ENCODE data around the gene WSB1.

Gene WSB1

GRCh38 chr17:27340575-27340974, 46.7 kb downstream of the WSB1 start:
- TF ChIP-seq CREB5 (CRISPR knock-in tag; IDR thresholded peaks at IDR 0.05; ENCODE audit: low read depth) (no peak), BACH2 (CRISPR knock-in tag; IDR thresholded peaks at IDR 0.05; ENCODE audit: borderline replicate concordance) (no peak), ZFP30 (CRISPR knock-in tag; IDR thresholded peaks at IDR 0.05) (no peak), ESRRG (CRISPR knock-in tag; IDR thresholded peaks at IDR 0.05) (no peak), TOX (CRISPR knock-in tag; IDR thresholded peaks at IDR 0.05; ENCODE audit: borderline replicate concordance) (no peak), ZNF8 (CRISPR knock-in tag; IDR thresholded peaks at IDR 0.05) (no peak)
- ATAC-seq = no peak

- ATAC-seq = no peak
- TF ChIP-seq CREB5 (CRISPR knock-in tag; IDR thresholded peaks at IDR 0.05; ENCODE audit: low read depth) = no peak
- no peak for TF ChIP-seq ZNF565 (CRISPR knock-in tag; conservative IDR thresholded peaks at IDR 0.05; ENCODE audit: low read depth)
- TF ChIP-seq TOX (CRISPR knock-in tag; IDR thresholded peaks at IDR 0.05; ENCODE audit: borderline replicate concordance) = no peak
Observed at GRCh38 chr17:27341041-27341471, 47.1 kb downstream of the WSB1 start.

GRCh38 chr17:27342059-27342458, 48.1 kb downstream of the WSB1 start:
- TF ChIP-seq ISL1 (CRISPR knock-in tag; IDR thresholded peaks at IDR 0.05) (no peak), TOX (CRISPR knock-in tag; IDR thresholded peaks at IDR 0.05; ENCODE audit: borderline replicate concordance) (no peak), ZNF565 (CRISPR knock-in tag; conservative IDR thresholded peaks at IDR 0.05; ENCODE audit: low read depth) (no peak), GLIS3 (CRISPR knock-in tag; IDR thresholded peaks at IDR 0.05) (no peak), ESRRG (CRISPR knock-in tag; IDR thresholded peaks at IDR 0.05) (no peak), OSR1 (CRISPR knock-in tag; IDR thresholded peaks at IDR 0.05) (no peak), ARNTL (CRISPR knock-in tag; IDR thresholded peaks at IDR 0.05; ENCODE audit: borderline replicate concordance, low read depth) (no peak)
- ATAC-seq = no peak

GRCh38 chr17:27343294-27343693, 49.4 kb downstream of the WSB1 start:
- ATAC-seq = no peak
- TF ChIP-seq GLIS3 (CRISPR knock-in tag; IDR thresholded peaks at IDR 0.05) (no peak), PPARA (CRISPR knock-in tag; IDR thresholded peaks at IDR 0.05; ENCODE audit: borderline replicate concordance) (no peak), TSHZ2 (CRISPR knock-in tag; IDR thresholded peaks at IDR 0.05) (no peak), TCF4 (CRISPR knock-in tag; IDR thresholded peaks at IDR 0.05; ENCODE audit: borderline replicate concordance) (no peak), CSDC2 (CRISPR knock-in tag; IDR thresholded peaks at IDR 0.05) (no peak), ZNF70 (CRISPR knock-in tag; IDR thresholded peaks at IDR 0.05) (no peak), CSRNP3 (CRISPR knock-in tag; IDR thresholded peaks at IDR 0.05) (no peak), ZNF8 (CRISPR knock-in tag; IDR thresholded peaks at IDR 0.05) (no peak), PATZ1 (CRISPR knock-in tag; IDR thresholded peaks at IDR 0.05; ENCODE audit: borderline replicate concordance) (no peak), RARB (CRISPR knock-in tag; IDR thresholded peaks at IDR 0.05) (no peak), ISL1 (CRISPR knock-in tag; IDR thresholded peaks at IDR 0.05) (no peak), SNAI2 (CRISPR knock-in tag; IDR thresholded peaks at IDR 0.05) (no peak)
